HG03457 (cell line): ENCODE data around the gene CNOT9.
"Not testable (repeated sequence)": the region's sequence is repeated elsewhere in the genome, so short reads cannot be mapped to it uniquely, and the experiment has no call there.

Experiments
- ATAC-seq: cut with Tn5 transposase; IDR thresholded peaks from one replicate; pipeline ENCODE4 v1.9.1; 2021; ENCODE audit warnings: moderate number of reproducible peaks; ENCODE audit not compliant: unreplicated experiment

CNOT9 gene

GRCh38 chr2:218568190-218569037 lies at the start of gene CNOT9, which contains the start of gene USP37:
TSS of gene CNOT9 (plus strand) at chr2:218568839. CDS start at chr2:218568955, 116 bp downstream.
TSS of gene USP37 (minus strand) at chr2:218568351. CDS start at chr2:218558653, 9,698 bp downstream.
- ATAC-seq, result peak; percentile 65

GRCh38 chr2:218518876-218519275 lies 49.8 kb upstream of the CNOT9 start:
- no peak for ATAC-seq

- no peak for ATAC-seq
Observed at GRCh38 chr2:218523651-218524050, 45.0 kb upstream of the CNOT9 start.

- not testable (repeated sequence) for ATAC-seq
Observed at GRCh38 chr2:218528409-218528808, 40.2 kb upstream of the CNOT9 start.

GRCh38 chr2:218529990-218530389 lies 38.6 kb upstream of the CNOT9 start:
- ATAC-seq, result no peak

- no peak for ATAC-seq
Observed at GRCh38 chr2:218536804-218537494, 31.7 kb upstream of the CNOT9 start.

GRCh38 chr2:218540015-218540414 lies 28.6 kb upstream of the CNOT9 start:
- no peak for ATAC-seq

GRCh38 chr2:218546012-218546411 lies 22.6 kb upstream of the CNOT9 start:
- no peak for ATAC-seq

- ATAC-seq, result no peak
Observed at GRCh38 chr2:218547511-218547910, 21.1 kb upstream of the CNOT9 start.

- no peak for ATAC-seq
Observed at GRCh38 chr2:218547978-218548377, 20.7 kb upstream of the CNOT9 start.

- ATAC-seq, result not testable (repeated sequence)
Observed at GRCh38 chr2:218554225-218554624, 14.4 kb upstream of the CNOT9 start.

GRCh38 chr2:218555527-218555926 lies 13.1 kb upstream of the CNOT9 start:
- ATAC-seq, result no peak

- no peak for ATAC-seq
Observed at GRCh38 chr2:218557941-218558340, 10.7 kb upstream of the CNOT9 start.

- no peak for ATAC-seq
Observed at GRCh38 chr2:218558986-218559385, 9.7 kb upstream of the CNOT9 start.

- ATAC-seq, result no peak
Observed at GRCh38 chr2:218564056-218564455, 4.6 kb upstream of the CNOT9 start.

GRCh38 chr2:218566296-218566695 lies 2.3 kb upstream of the CNOT9 start:
- no peak for ATAC-seq

GRCh38 chr2:218567797-218568189 lies 846 bp upstream of the CNOT9 start:
- ATAC-seq, result peak; percentile 28

- peak; percentile 37 for ATAC-seq
Observed at GRCh38 chr2:218569038-218569431, 396 bp downstream of the CNOT9 start.

- no peak for ATAC-seq
Observed at GRCh38 chr2:218569661-218570500, 1.2 kb downstream of the CNOT9 start.

- ATAC-seq, result no peak
Observed at GRCh38 chr2:218570850-218571249, 2.2 kb downstream of the CNOT9 start.

- ATAC-seq, result no peak
Observed at GRCh38 chr2:218576854-218577253, 8.2 kb downstream of the CNOT9 start.
